Measurements from ENCODE around the gene VPS26B. TPM values are rescaled to one million over a fixed set of nuclear protein-coding genes. Genes with fewer than 3 reads are reported as not detected.

The VPS26B gene
- total and polyA plus RNA-seq, 2 donors (not counting 3 experiments of a cell fraction or from before 2014, with no cell fraction given) = 40.2 to 53.1 TPM

- DNase-seq (ENCODE audit: low read depth, low spot score) (no peak), FAIRE-seq (no peak)
- ChIA-PET CTCF (no interaction called here), POLR2A (no interaction called here)
- Histone ChIP-seq H4K20me1 (replicated peaks; ENCODE audit: control insufficient read depth, extremely low read depth, insufficient read depth, low read length) (no peaks in the 10 kb centered on the region), H3K4me1 (ENCODE audit: control insufficient read depth, extremely low read depth, insufficient read depth, low read length) (no peaks in the 10 kb centered on the region), H3K4me3 (replicated peaks in 1 of 3; ENCODE audit: insufficient read depth in 1 of 3, low read depth in 1 of 3, low read length in 3 of 3) (no peak overlapping the region), H3K9me1 (replicated peaks; ENCODE audit: control insufficient read depth, extremely low read depth, insufficient read depth, low read length) (no peaks in the 10 kb centered on the region), H3K9me3 (replicated peaks; ENCODE audit: control insufficient read depth, insufficient read depth, low read length) (no peaks in the 10 kb centered on the region), H3K27me3 (ENCODE audit: control insufficient read depth in 2 of 2, insufficient read depth in 2 of 2, low read length in 2 of 2) (no peaks in the 10 kb centered on the region), H3K4me2 (ENCODE audit: insufficient read depth, low read length) (no peak overlapping the region), H3K79me2 (ENCODE audit: control insufficient read depth, insufficient read depth, low read length) (no peaks in the 10 kb centered on the region), H3K36me3 (ENCODE audit: control insufficient read depth in 2 of 2, extremely low read depth in 1 of 2, insufficient read depth in 2 of 2, low read length in 2 of 2) (no peaks in the 10 kb centered on the region), H3K27ac (ENCODE audit: insufficient read depth, low read depth, low read length) (no peak overlapping the region), H2AFZ (ENCODE audit: low read depth, low read length) (no peak overlapping the region), H3K9ac (replicated peaks; ENCODE audit: extremely low read depth, insufficient read depth, low read length) (no peak overlapping the region)
- no TSS peak for BruUV-seq (replicated peaks)
- dilution Hi-C loops (cut with MboI; ENCODE audit: extremely low pct_ligation_motif_present, low sequenced_read_pairs) (no loop called here), intact Hi-C loops (cut with micrococcal nuclease) (no loop called here)
- TF ChIP-seq CTCF (IDR thresholded peaks at IDR 0.05; ENCODE audit: extremely low read depth in 1 of 2, insufficient read depth in 1 of 2, low read depth in 1 of 2, low read length in 2 of 2) = no peak
- no peak for TF ChIP-seq FOS (IDR thresholded peaks at IDR 0.05; ENCODE audit: borderline replicate concordance, insufficient read depth, low read length)
- no peak for TF ChIP-seq MAX (IDR thresholded peaks at IDR 0.05; ENCODE audit: insufficient read depth, insufficient read length)
- TF ChIP-seq GATA2 (IDR thresholded peaks at IDR 0.05; ENCODE audit: insufficient read depth, insufficient read length, low read depth, low read length) = no peak
- TF ChIP-seq MYC (IDR thresholded peaks at IDR 0.05; ENCODE audit: low read depth, low read length) = no peak
- TF ChIP-seq POLR2A (IDR thresholded peaks at IDR 0.05; ENCODE audit: low read depth, low read length) = no peak
- TF ChIP-seq EZH2 (IDR thresholded peaks at IDR 0.05; ENCODE audit: borderline replicate concordance, low read depth, low read length, severe bottlenecking) = no peak
- no peak for TF ChIP-seq JUN (IDR thresholded peaks at IDR 0.05; ENCODE audit: borderline replicate concordance, insufficient read depth, insufficient read length, low read depth)
- TF ChIP-seq POLR2AphosphoS5 (IDR thresholded peaks at IDR 0.05; ENCODE audit: insufficient read depth, low read depth, low read length) = no peak
Measured at GRCh38 chr11:134293119-134294113, 68.9 kb downstream of the VPS26B start.
